Measurements from ENCODE around the gene EIF3I. TPM values are rescaled to one million over a fixed set of nuclear protein-coding genes. Genes with fewer than 3 reads are reported as not detected.

EIF3I gene
- 179 TPM for total RNA-seq (2013)
- polyA plus RNA-seq (100 to 1,000 TPM; 126 to 162 (median 151) TPM), polyA minus RNA-seq (61.9 and 90.8 TPM in 2 replicates), total RNA-seq (52.0 to 114 (median 91.6) reads per million in 11 experiments)

GRCh38 chr1:32221980-32222755 is at the start of gene EIF3I, which contains the start of gene TMEM234:
Gene EIF3I (plus strand): TSS chr1:32222407. CDS start chr1:32222442, 35 bp downstream.
Gene TMEM234 (minus strand): TSS chr1:32222353. CDS start chr1:32222322, 31 bp downstream.
- peak within 1 kb of the TSS; percentile 97 to 98 for H3K4me3 Mint-ChIP-seq
- peaks cover 28 to 63% of the 10 kb centered on the region in 2 donors for H3K36me3 Mint-ChIP-seq
- no peaks in the 10 kb centered on the region for H3K9me3 ChIP-seq (replicated peaks in 1 of 2; ENCODE audit: control insufficient read depth in 1 of 2, insufficient read depth in 1 of 2, low read length in 2 of 2)
- peak; percentile 91 to 96 (median 96) for DNase-seq
- no peaks in the 10 kb centered on the region for H3K27me3 ChIP-seq (ENCODE audit: control insufficient read depth in 2 of 2, insufficient read depth in 2 of 2, low read length in 2 of 2)
- H3K4me3 ChIP-seq (replicated peaks in 1 of 3; ENCODE audit: low read depth in 2 of 3, low read length in 3 of 3): peak within 1 kb of the TSS; percentile 53 to 98 (median 82)
- TF ChIP-seq CTCF (IDR thresholded peaks at IDR 0.05): no peak
- H3K4me2 ChIP-seq (replicated peaks; ENCODE audit: extremely low read depth, low read length, poor library complexity, severe bottlenecking): peak within 1 kb of the TSS; percentile 93
- H3K27me3 Mint-ChIP-seq (ENCODE audit: low read depth in 3 of 3): peaks cover 0 to 2% (median 2%) of the 10 kb centered on the region in 3 donors
- peaks cover 31% of the 10 kb centered on the region for H3K79me2 ChIP-seq (ENCODE audit: insufficient read depth, low read length)
- peak within 1 kb of the TSS; percentile 97 to 100 (median 98) for H3K27ac Mint-ChIP-seq
- no peaks in the 10 kb centered on the region for H3K9me3 Mint-ChIP-seq
- peak within 1 kb of the TSS; percentile 92 for H3K9ac ChIP-seq (ENCODE audit: insufficient read depth, low read length, poor library complexity, severe bottlenecking)
- peaks cover 18 to 28% of the 10 kb centered on the region in 2 donors for H3K4me1 ChIP-seq (ENCODE audit: control insufficient read depth in 1 of 2, insufficient read depth in 2 of 2, low read length in 2 of 2)
- peak within 1 kb of the TSS; percentile 65 to 99 for H3K27ac ChIP-seq (ENCODE audit: low read depth in 1 of 2, low read length in 2 of 2)
- peaks cover 20 to 47% of the 10 kb centered on the region in 2 donors for H3K36me3 ChIP-seq (replicated peaks in 1 of 2; ENCODE audit: control insufficient read depth in 1 of 2, insufficient read depth in 2 of 2, low read length in 2 of 2)
- intact Hi-C loops (cut with micrococcal nuclease): loop anchor here in 1 of 2 donors (10.0 kb wide), 1 partner anchor 173 kb away; the partner anchor contains the start of gene BSDC1
- WGBS (ENCODE audit: insufficient coverage): under 1% methylated on average over 32 of the region's 46 CpGs
- H3K4me1 Mint-ChIP-seq: peaks cover 28% of the 10 kb centered on the region
- peak within 1 kb of the TSS; percentile 92 for H2AFZ ChIP-seq (ENCODE audit: insufficient read depth, low read depth, low read length, poor library complexity, severe bottlenecking)
- H4K20me1 ChIP-seq (ENCODE audit: insufficient read depth, low read length): no peaks in the 10 kb centered on the region

DNA sequence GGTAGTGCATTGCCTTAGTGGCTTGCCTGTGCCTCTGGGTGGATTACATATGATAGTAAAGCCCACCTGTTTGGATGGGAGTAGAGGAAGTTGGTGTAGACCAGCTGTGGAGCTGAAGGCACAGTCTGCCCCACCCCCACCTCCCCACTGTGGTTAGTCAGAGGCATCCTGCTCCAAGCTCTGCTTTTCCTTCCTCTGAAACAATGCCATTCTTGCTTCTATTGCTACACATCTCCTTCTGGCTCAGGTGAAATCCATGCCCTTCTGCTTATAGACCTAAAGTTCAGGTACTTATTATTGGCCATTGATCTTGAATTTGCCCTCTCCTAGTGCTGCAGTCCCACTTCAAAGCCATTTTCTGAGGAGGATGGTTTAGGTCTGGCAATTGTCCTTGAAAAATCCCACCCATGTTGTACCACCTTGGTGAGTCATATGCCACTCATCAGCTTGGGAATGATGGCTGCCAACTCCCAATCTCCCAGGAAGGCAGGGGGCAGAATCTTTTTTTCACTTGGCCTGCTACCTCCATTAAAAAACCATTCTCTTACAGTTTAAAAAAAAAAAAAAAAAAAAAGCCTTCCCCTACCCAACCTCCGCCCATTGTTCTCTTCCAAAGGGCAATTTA is 49.5 kb upstream of the EIF3I start:
- H3K9me3 ChIP-seq (replicated peaks in 1 of 2; ENCODE audit: control insufficient read depth in 1 of 2, insufficient read depth in 1 of 2, low read length in 2 of 2): no peaks in the 10 kb centered on the region
- H3K27ac ChIP-seq (ENCODE audit: low read depth in 1 of 2, low read length in 2 of 2): no peak overlapping the region
- TF ChIP-seq CTCF (IDR thresholded peaks at IDR 0.05): no peak
- peaks cover 0 to 1% (median 0%) of the 10 kb centered on the region in 7 donors for H3K9me3 Mint-ChIP-seq
- intact Hi-C loops (cut with micrococcal nuclease): no loop called here
- H3K27me3 Mint-ChIP-seq (ENCODE audit: low read depth in 3 of 3): peaks cover 0 to 1% (median 0%) of the 10 kb centered on the region in 3 donors
- no peak for DNase-seq
- H3K36me3 Mint-ChIP-seq: peaks cover 60 to 71% of the 10 kb centered on the region in 2 donors
- H3K79me2 ChIP-seq (ENCODE audit: insufficient read depth, low read length): no peaks in the 10 kb centered on the region
- peaks cover 63 to 72% of the 10 kb centered on the region in 2 donors for H3K36me3 ChIP-seq (replicated peaks in 1 of 2; ENCODE audit: control insufficient read depth in 1 of 2, insufficient read depth in 2 of 2, low read length in 2 of 2)
- H3K4me3 ChIP-seq (replicated peaks in 1 of 3; ENCODE audit: low read depth in 2 of 3, low read length in 3 of 3): no peak overlapping the region
- H3K4me1 Mint-ChIP-seq: peaks cover under 1% of the 10 kb centered on the region
- no peak overlapping the region for H2AFZ ChIP-seq (ENCODE audit: insufficient read depth, low read depth, low read length, poor library complexity, severe bottlenecking)
- no peak overlapping the region for H3K4me2 ChIP-seq (replicated peaks; ENCODE audit: extremely low read depth, low read length, poor library complexity, severe bottlenecking)
- H4K20me1 ChIP-seq (ENCODE audit: insufficient read depth, low read length): no peaks in the 10 kb centered on the region
- peaks cover 0 to 1% of the 10 kb centered on the region in 2 donors for H3K4me1 ChIP-seq (ENCODE audit: control insufficient read depth in 1 of 2, insufficient read depth in 2 of 2, low read length in 2 of 2)
- no peak overlapping the region for H3K9ac ChIP-seq (ENCODE audit: insufficient read depth, low read length, poor library complexity, severe bottlenecking)
- no CpG with 5 or more reads among the region's 1 CpG for WGBS (ENCODE audit: insufficient coverage)
- H3K4me3 Mint-ChIP-seq: no peak overlapping the region
- no peak overlapping the region for H3K27ac Mint-ChIP-seq
- H3K27me3 ChIP-seq (ENCODE audit: control insufficient read depth in 2 of 2, insufficient read depth in 2 of 2, low read length in 2 of 2): no peaks in the 10 kb centered on the region

Data from CD14-positive monocyte (primary cell).